KOPT-K1 (cell line): ENCODE measurements around the gene ZNF333.
"Not testable (repeated sequence)": the region's sequence is repeated elsewhere in the genome, so short reads cannot be mapped to it uniquely, and the experiment has no call there.

Source experiments
- H3K27ac ChIP-seq: fragments of 200-600 bp; sonication (generic); 2 replicates; pipeline ENCODE4 v1.5.1; 2016; ENCODE audit warnings: antibody characterized with exemption, mild to moderate bottlenecking, low read depth, low read length; ENCODE audit not compliant: poor library complexity, severe bottlenecking
- H3K36me3 ChIP-seq: fragments of 200-600 bp; sonication (generic); 2 replicates; pipeline ENCODE4 v1.5.1; 2017; ENCODE audit warnings: antibody characterized with exemption, mild to moderate bottlenecking, low read length, moderate library complexity; ENCODE audit not compliant: insufficient read depth
- H3K9me3 ChIP-seq: fragments of 200-600 bp; sonication (generic); 2 replicates; pipeline ENCODE4 v1.5.1; 2017; ENCODE audit warnings: antibody characterized with exemption, low read length, mild to moderate bottlenecking; ENCODE audit not compliant: insufficient read depth, poor library complexity, severe bottlenecking

ZNF333 gene

GRCh38 chr19:14769201-14769600 is 79.4 kb downstream of the ZNF333 start:
- Histone ChIP-seq H3K36me3 (no peaks in the 10 kb centered on the region), H3K27ac (no peak overlapping the region), H3K9me3 (no peaks in the 10 kb centered on the region)

GRCh38 chr19:14770136-14770535 is 80.3 kb downstream of the ZNF333 start:
- Histone ChIP-seq H3K36me3 (no peaks in the 10 kb centered on the region), H3K9me3 (no peaks in the 10 kb centered on the region)

GRCh38 chr19:14770944-14771839 is 81.3 kb downstream of the ZNF333 start:
- Histone ChIP-seq H3K36me3 (no peaks in the 10 kb centered on the region), H3K27ac (no peak overlapping the region), H3K9me3 (no peaks in the 10 kb centered on the region)

More at GRCh38 chr19:14770136-14770535, 80.3 kb downstream of the ZNF333 start:
- no peak overlapping the region for H3K27ac ChIP-seq

GRCh38 chr19:14772467-14772866 is 82.6 kb downstream of the ZNF333 start:
- Histone ChIP-seq H3K27ac (no peak overlapping the region), H3K36me3 (no peaks in the 10 kb centered on the region), H3K9me3 (no peaks in the 10 kb centered on the region)

GRCh38 chr19:14772995-14773394 is 83.1 kb downstream of the ZNF333 start:
- no peaks in the 10 kb centered on the region for H3K9me3 ChIP-seq
- H3K27ac ChIP-seq, result no peak overlapping the region

GRCh38 chr19:14773722-14774121 is 83.9 kb downstream of the ZNF333 start:
- not testable (repeated sequence) for H3K36me3 ChIP-seq, H3K27ac ChIP-seq, H3K9me3 ChIP-seq

More at GRCh38 chr19:14772995-14773394, 83.1 kb downstream of the ZNF333 start:
- H3K36me3 ChIP-seq, result no peaks in the 10 kb centered on the region

- Histone ChIP-seq H3K9me3 (no peaks in the 10 kb centered on the region), H3K27ac (no peak overlapping the region), H3K36me3 (no peaks in the 10 kb centered on the region)
Measured at GRCh38 chr19:14774373-14774772, 84.5 kb downstream of the ZNF333 start.

GRCh38 chr19:14775326-14775725 is 85.5 kb downstream of the ZNF333 start:
- H3K27ac ChIP-seq, H3K9me3 ChIP-seq, H3K36me3 ChIP-seq: not testable (repeated sequence)

GRCh38 chr19:14775869-14776586 is 86.2 kb downstream of the ZNF333 start:
- no peaks in the 10 kb centered on the region for H3K36me3 ChIP-seq
- H3K27ac ChIP-seq, result no peak overlapping the region
- H3K9me3 ChIP-seq, result no peaks in the 10 kb centered on the region

- H3K36me3 ChIP-seq, H3K27ac ChIP-seq, H3K9me3 ChIP-seq: not testable (repeated sequence)
Measured at GRCh38 chr19:14777645-14778044, 87.8 kb downstream of the ZNF333 start.

- H3K36me3 ChIP-seq, H3K9me3 ChIP-seq, H3K27ac ChIP-seq: not testable (repeated sequence)
Measured at GRCh38 chr19:14778110-14778845, 88.4 kb downstream of the ZNF333 start, which contains the start of gene ADGRE2. Gene ADGRE2, minus strand, starts transcription at chr19:14778560. Its CDS starts 1,804 bp downstream, at chr19:14776756.

GRCh38 chr19:14779151-14779550 is 89.3 kb downstream of the ZNF333 start:
- no peaks in the 10 kb centered on the region for H3K36me3 ChIP-seq
- H3K9me3 ChIP-seq, result no peaks in the 10 kb centered on the region
- H3K27ac ChIP-seq, result no peak overlapping the region

GRCh38 chr19:14780622-14781225 is 90.9 kb downstream of the ZNF333 start:
- not testable (repeated sequence) for H3K36me3 ChIP-seq, H3K9me3 ChIP-seq, H3K27ac ChIP-seq

- not testable (repeated sequence) for H3K9me3 ChIP-seq, H3K27ac ChIP-seq, H3K36me3 ChIP-seq
Measured at GRCh38 chr19:14781713-14782536, 92.1 kb downstream of the ZNF333 start.
